ENCODE data around the gene LANCL2.

DNA sequence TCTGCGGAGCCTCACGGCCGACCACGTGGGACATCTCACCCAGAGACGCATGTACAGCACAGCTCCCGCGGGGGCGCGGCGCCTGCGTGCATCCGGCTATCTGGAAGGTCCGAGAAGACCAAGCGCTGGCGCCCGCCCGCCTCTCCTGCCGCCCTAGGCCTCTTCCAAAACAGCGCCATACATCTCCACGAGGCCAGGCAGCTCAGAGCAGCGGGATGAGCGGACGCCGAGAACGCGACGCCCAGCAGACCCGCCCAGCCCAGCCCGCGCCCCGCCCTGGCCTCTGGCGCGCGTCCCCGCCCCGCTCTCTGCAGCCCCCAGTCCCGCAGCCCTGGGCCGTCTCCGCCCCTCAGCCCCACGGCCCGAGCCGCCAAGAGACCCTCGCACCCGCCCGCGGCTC lies 20.3 kb upstream of the LANCL2 start:
- TF ChIP-seq, protein P1, sequence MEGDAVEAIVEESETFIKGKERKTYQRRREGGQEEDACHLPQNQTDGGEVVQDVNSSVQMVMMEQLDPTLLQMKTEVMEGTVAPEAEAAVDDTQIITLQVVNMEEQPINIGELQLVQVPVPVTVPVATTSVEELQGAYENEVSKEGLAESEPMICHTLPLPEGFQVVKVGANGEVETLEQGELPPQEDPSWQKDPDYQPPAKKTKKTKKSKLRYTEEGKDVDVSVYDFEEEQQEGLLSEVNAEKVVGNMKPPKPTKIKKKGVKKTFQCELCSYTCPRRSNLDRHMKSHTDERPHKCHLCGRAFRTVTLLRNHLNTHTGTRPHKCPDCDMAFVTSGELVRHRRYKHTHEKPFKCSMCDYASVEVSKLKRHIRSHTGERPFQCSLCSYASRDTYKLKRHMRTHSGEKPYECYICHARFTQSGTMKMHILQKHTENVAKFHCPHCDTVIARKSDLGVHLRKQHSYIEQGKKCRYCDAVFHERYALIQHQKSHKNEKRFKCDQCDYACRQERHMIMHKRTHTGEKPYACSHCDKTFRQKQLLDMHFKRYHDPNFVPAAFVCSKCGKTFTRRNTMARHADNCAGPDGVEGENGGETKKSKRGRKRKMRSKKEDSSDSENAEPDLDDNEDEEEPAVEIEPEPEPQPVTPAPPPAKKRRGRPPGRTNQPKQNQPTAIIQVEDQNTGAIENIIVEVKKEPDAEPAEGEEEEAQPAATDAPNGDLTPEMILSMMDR (IDR thresholded peaks at IDR 0.05) = no peak
- no peak for TF ChIP-seq POLR2A (IDR thresholded peaks at IDR 0.05)
